Hematopoietic multipotent progenitor cell treated with erythropoietin and hydrocortisone succinate and interleukin-3 and kit ligand, for 17 days (in vitro differentiated cells): Measurements from ENCODE around the gene DDX31.

Source experiments
- DNase-seq: peaks from one replicate; pipeline ENCODE4 v3.0.0-alpha.2; 2015; ENCODE audit warnings: low spot score

The DDX31 gene

DNA sequence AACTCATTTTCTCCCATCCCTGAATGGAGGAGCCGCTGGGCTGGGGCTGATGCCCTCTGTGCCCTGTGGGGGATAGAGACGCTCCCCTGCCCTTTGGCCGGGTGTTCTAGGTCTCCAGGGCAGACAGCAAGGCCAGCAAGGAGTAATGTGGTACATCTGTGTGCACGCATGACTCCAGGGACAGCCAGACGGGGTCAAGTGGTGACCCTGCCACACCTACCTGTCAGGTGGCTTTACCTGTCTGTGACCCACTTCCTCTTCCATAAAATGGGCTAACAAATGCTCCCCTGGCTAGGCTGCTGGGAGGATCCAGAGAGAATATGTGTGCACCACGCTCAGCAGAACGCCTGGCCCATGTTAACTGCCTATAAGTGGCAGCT lies 122.7 kb downstream of the DDX31 start:
- no peak for DNase-seq

- no peak for DNase-seq
These were observed 123.4 kb downstream of the DDX31 start for GRCh38 chr9:132546148-132547051.

DNA sequence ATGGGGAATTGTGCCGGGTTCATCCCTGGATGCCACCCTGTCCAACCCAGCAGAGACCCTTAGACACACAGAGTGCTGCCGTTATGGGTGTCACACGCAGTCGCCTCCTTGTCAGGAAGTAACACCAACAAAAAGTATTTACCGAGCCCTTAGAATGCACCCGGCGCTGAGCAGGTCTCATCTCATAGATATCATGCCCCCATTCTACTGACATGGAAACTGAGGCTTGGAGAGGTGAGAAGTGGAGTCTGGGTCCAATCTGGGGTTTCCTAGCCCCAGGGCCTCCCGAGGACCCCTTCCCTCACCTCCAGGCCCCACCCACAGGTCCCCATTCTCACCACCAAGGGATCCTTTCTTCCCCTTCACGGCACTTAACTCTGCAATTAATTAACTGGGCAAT lies 124.2 kb downstream of the DDX31 start:
- no peak for DNase-seq

GRCh38 chr9:132543960-132544359 lies 125.8 kb downstream of the DDX31 start:
- DNase-seq = no peak

- DNase-seq = no peak
These were observed 126.5 kb downstream of the DDX31 start for GRCh38 chr9:132543251-132543650.
